ENCODE results near the gene LHX3. TPM values are rescaled to one million over a fixed set of nuclear protein-coding genes. Genes with fewer than 3 reads are reported as not detected.

Gene LHX3
- total and polyA plus RNA-seq, 2 donors (not counting 1 experiment from before 2014, with no cell fraction given): 0.07 to 0.30 TPM

GRCh38 chr9:136233411-136233810, 28.5 kb upstream of the LHX3 start:
- H3K4me3 Mint-ChIP-seq: peak overlapping the region; percentile 6

More at GRCh38 chr9:136233411-136233810, 28.5 kb upstream of the LHX3 start:
- no peaks in the 10 kb centered on the region for H3K9me3 ChIP-seq (ENCODE audit: control extremely low read depth in 1 of 3, control insufficient read depth in 2 of 3, insufficient read depth in 1 of 3, low read length in 2 of 3)
- no peak for TF ChIP-seq CTCF (IDR thresholded peaks at IDR 0.05)
- TF ChIP-seq EZH2 (IDR thresholded peaks at IDR 0.05; ENCODE audit: borderline replicate concordance, insufficient read depth, low read depth, low read length, poor library complexity, severe bottlenecking): no peak
- Mint-ChIP-seq H3K27ac (peak overlapping the region; percentile 51), H3K4me1 (peaks cover 80% of the 10 kb centered on the region), H3K27me3 (no peaks in the 10 kb centered on the region), H3K9me3 (ENCODE audit: insufficient read depth) (no peaks in the 10 kb centered on the region)
- intact Hi-C loops (cut with micrococcal nuclease): no loop called here
- no peak overlapping the region for H3K9ac ChIP-seq (ENCODE audit: low read length)
- no peak overlapping the region for H3K27ac ChIP-seq (ENCODE audit: low read length in 2 of 2)
- WGBS (ENCODE audit: insufficient coverage): 52% methylated on average over 14 of the region's 15 CpGs
- H3K36me3 ChIP-seq (replicated peaks in 1 of 2; ENCODE audit: control extremely low read depth in 1 of 2, control insufficient read depth in 1 of 2, extremely low read depth in 1 of 2, insufficient read depth in 2 of 2, low read length in 1 of 2): peaks cover 0 to 64% of the 10 kb centered on the region in 2 experiments
- H2AFZ ChIP-seq (ENCODE audit: insufficient read depth, low read depth, low read length, poor library complexity, severe bottlenecking): no peak overlapping the region
- CTCF ChIA-PET: interaction anchor here (0.9 to 1.5 kb wide), 3 partner anchors 7 to 50 kb away, joined by 3 to 6 read pairs (median 4); no protein-coding TSS in a partner anchor
- peaks cover 31 to 70% of the 10 kb centered on the region in 2 donors for H3K4me1 ChIP-seq (ENCODE audit: control insufficient read depth in 2 of 2, insufficient read depth in 2 of 2, low read length in 2 of 2)
- DNase-seq (no peak), ATAC-seq (ENCODE audit: low read depth) (no peak)
- H3K79me2 ChIP-seq (ENCODE audit: control insufficient read depth, insufficient read depth, low read length): peaks cover 100% of the 10 kb centered on the region
- H3K4me2 ChIP-seq (replicated peaks; ENCODE audit: low read depth, low read length, poor library complexity, severe bottlenecking): no peak overlapping the region
- peaks cover 98% of the 10 kb centered on the region for H4K20me1 ChIP-seq (ENCODE audit: control insufficient read depth, insufficient read depth, low read length, poor library complexity, severe bottlenecking)
- POLR2A ChIA-PET: interaction anchor here (0.7 kb wide), 1 partner anchor 573 kb away, joined by 5 read pairs; no protein-coding TSS in a partner anchor
- H3K4me3 ChIP-seq (ENCODE audit: control extremely low read depth in 1 of 5, extremely low read depth in 1 of 5, insufficient read depth in 1 of 5, low read depth in 2 of 5, low read length in 4 of 5): no peak overlapping the region
- H3K27me3 ChIP-seq (replicated peaks in 1 of 4; ENCODE audit: control extremely low read depth in 1 of 4, control insufficient read depth in 3 of 4, insufficient read depth in 4 of 4, low read length in 3 of 4): no peaks in the 10 kb centered on the region

Measured in B cell (primary cell).